Ascending aorta (tissue), 2 donors: Measurements from ENCODE around the gene MCM7. TPM values are rescaled to one million over a fixed set of nuclear protein-coding genes. Genes with fewer than 3 reads are reported as not detected.

ENCODE experiments used
- DNase-seq, 2 donors: peaks; one replicate each; pipeline ENCODE4 v3.0.0-alpha.2; 2019; ENCODE audit warnings: low spot score in 2 of 2
- H3K27ac ChIP-seq, 2 donors: fragments of 200-600 bp; sonication (generic); one replicate each; pipeline ENCODE4 v1.5.1; 2016 to 2017; ENCODE audit warnings: mild to moderate bottlenecking in 1 of 2
- H3K27me3 ChIP-seq: fragments of 200-600 bp; sonication (generic); one replicate; pipeline ENCODE4 v1.5.1; 2017
- H3K36me3 ChIP-seq, 2 donors: fragments of 200-600 bp; sonication (generic); one replicate each; pipeline ENCODE4 v1.5.1; 2016
- H3K4me1 ChIP-seq, 2 donors: fragments of 200-600 bp; sonication (generic); one replicate each; pipeline ENCODE4 v1.5.1; 2016 to 2017; ENCODE audit warnings: mild to moderate bottlenecking in 1 of 2
- H3K4me3 ChIP-seq, 2 donors: fragments of 200-600 bp; sonication (generic); one replicate each; pipeline ENCODE4 v1.5.1; 2016 to 2017; ENCODE audit warnings: mild to moderate bottlenecking in 1 of 2
- H3K9me3 ChIP-seq, 2 donors: fragments of 200-600 bp; sonication (generic); one replicate each; pipeline ENCODE4 v1.5.1; 2016
- intact Hi-C: fragments of 100-400 bp; cut with DNase I; formaldehyde crosslinking; loops from one replicate; pipeline ENCODE4 v1.15.1; 2023
- total RNA-seq: library from RNA; depleted of rRNA; stranded (reverse); fragments of >200 nt; gene quantifications from one replicate; pipeline ENCODE4 v1.1.0, GENCODE V29; 2016
- TF ChIP-seq, protein P1 (sequence below), 3 experiments: fragments of 200-600 bp in 2 of 3; fragments of 450-650 bp in 1 of 3; sonication (generic) in 2 of 3; IDR thresholded peaks; one replicate each; pipeline ENCODE4 v1.5.1; 2016 to 2019; ENCODE audit warnings: antibody characterized with exemption in 3 of 3, mild to moderate bottlenecking in 1 of 3, moderate library complexity in 1 of 3

Gene MCM7
- total RNA-seq, 1 donor from 2014 or later: 52.2 TPM

DNA sequence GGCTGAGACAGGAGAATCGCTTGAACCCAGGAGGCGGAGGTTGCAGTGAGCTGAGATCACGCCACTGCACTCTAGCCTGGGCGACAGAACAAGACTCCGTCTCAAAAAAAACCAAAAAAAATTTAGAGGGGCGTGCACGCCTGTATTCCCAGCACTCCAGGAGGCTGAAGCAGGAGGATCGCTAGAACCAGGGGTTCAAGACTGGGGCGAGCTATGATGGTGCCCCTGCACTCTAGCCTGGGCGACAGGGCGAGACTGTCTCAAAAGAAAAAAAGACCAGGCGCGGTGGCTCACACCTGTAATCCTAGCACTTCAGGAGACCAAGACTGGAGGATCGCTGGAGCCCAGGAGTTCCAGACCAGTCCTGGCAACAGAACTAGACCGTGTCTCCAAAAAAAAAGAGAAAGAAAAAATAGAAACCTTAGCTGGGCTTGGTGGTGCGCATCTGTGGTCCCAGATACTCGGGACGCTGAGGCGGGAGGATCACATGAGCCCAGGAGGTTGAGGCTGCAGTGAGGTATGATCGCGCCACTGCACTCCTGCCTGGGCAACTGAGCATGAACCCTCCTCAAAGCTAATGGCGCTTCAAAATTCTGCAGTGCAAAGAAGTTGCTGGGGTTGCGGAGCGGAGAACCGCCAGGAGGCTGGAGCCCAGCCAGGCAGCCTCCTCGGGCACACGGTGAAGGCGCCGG, 25.2 kb upstream of the MCM7 start:
- intact Hi-C loops: loop anchor here (2.0 to 10.0 kb wide), 2 partner anchors 22 to 298 kb away; partner anchors contain the start of genes LAMTOR4, MEPCE and ZCWPW1
- Histone ChIP-seq H3K27ac (peak overlapping the region; percentile 87 to 98), H3K27me3 (no peaks in the 10 kb centered on the region), H3K9me3 (no peaks in the 10 kb centered on the region), H3K36me3 (no peaks in the 10 kb centered on the region), H3K4me3 (peak overlapping the region; percentile 79 to 99), H3K4me1 (peaks cover 0 to 14% of the 10 kb centered on the region in 2 donors)
- TF ChIP-seq, protein P1, sequence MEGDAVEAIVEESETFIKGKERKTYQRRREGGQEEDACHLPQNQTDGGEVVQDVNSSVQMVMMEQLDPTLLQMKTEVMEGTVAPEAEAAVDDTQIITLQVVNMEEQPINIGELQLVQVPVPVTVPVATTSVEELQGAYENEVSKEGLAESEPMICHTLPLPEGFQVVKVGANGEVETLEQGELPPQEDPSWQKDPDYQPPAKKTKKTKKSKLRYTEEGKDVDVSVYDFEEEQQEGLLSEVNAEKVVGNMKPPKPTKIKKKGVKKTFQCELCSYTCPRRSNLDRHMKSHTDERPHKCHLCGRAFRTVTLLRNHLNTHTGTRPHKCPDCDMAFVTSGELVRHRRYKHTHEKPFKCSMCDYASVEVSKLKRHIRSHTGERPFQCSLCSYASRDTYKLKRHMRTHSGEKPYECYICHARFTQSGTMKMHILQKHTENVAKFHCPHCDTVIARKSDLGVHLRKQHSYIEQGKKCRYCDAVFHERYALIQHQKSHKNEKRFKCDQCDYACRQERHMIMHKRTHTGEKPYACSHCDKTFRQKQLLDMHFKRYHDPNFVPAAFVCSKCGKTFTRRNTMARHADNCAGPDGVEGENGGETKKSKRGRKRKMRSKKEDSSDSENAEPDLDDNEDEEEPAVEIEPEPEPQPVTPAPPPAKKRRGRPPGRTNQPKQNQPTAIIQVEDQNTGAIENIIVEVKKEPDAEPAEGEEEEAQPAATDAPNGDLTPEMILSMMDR (IDR thresholded peaks at IDR 0.05): no peak
- no peak for DNase-seq

DNA sequence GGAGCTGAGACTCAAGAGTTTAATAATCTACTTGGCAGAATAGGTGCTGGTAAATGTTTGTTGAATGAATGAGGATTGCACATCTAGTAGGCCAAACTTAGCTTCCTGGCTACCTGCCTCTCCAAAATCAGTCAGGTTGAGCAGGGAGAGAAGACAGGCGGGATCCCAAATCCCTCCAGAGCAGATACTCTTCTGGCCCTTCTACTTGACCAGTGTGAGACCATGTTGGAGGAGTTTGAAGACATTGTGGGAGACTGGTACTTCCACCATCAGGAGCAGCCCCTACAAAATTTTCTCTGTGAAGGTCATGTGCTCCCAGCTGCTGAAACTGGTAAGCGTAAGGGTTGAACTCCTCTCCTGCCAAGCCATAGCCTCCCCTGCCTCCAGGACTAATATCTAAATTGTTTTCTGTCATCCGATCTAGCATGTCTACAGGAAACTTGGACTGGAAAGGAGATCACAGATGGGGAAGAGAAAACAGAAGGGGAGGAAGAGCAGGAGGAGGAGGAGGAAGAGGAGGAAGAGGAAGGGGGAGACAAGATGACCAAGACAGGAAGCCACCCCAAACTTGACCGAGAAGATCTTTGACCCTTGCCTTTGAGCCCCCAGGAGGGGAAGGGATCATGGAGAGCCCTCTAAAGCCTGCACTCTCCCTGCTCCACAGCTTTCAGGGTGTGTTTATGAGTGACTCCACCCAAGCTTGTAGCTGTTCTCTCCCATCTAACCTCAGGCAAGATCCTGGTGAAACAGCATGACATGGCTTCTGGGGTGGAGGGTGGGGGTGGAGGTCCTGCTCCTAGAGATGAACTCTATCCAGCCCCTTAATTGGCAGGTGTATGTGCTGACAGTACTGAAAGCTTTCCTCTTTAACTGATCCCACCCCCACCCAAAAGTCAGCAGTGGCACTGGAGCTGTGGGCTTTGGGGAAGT, 23.4 kb upstream of the MCM7 start:
- no peak for DNase-seq
- Histone ChIP-seq H3K36me3 (no peaks in the 10 kb centered on the region), H3K9me3 (no peaks in the 10 kb centered on the region), H3K27me3 (no peaks in the 10 kb centered on the region), H3K4me1 (peaks cover 0 to 20% of the 10 kb centered on the region in 2 donors), H3K27ac (no peak overlapping the region), H3K4me3 (no peak overlapping the region)
- intact Hi-C loops: loop anchor here (10.0 kb wide), 1 partner anchor 300 kb away; the partner anchor contains the start of genes MEPCE and ZCWPW1
- TF ChIP-seq, protein P1 (IDR thresholded peaks at IDR 0.05): no peak

DNA sequence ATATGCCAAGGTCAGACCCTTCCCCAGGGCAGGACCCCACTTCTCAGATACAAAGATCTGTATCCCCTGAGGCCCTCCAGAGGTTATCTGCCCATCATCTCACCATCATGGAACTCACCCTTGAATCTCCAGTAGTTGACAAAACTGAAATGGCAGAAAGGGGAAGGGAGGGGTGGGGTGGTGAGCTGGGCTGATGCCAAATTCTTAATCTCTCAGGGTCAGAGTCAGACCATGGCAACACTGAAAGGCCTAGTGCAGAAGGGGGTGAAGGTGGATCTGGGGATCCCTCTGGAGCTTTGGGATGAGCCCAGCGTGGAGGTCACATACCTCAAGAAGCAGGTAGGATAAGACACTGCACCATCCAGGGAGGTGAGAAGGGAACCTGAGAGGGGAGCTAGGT, 21.4 kb upstream of the MCM7 start:
- TF ChIP-seq, protein P1 (IDR thresholded peaks at IDR 0.05): no peak
- Histone ChIP-seq H3K4me1 (peaks cover 0 to 16% of the 10 kb centered on the region in 2 donors), H3K36me3 (no peaks in the 10 kb centered on the region), H3K27ac (no peak overlapping the region), H3K4me3 (no peak overlapping the region), H3K9me3 (no peaks in the 10 kb centered on the region), H3K27me3 (no peaks in the 10 kb centered on the region)
- DNase-seq: no peak
- intact Hi-C loops: loop anchor here (10.0 kb wide), 1 partner anchor 302 kb away; the partner anchor contains the start of genes MEPCE and ZCWPW1

DNA sequence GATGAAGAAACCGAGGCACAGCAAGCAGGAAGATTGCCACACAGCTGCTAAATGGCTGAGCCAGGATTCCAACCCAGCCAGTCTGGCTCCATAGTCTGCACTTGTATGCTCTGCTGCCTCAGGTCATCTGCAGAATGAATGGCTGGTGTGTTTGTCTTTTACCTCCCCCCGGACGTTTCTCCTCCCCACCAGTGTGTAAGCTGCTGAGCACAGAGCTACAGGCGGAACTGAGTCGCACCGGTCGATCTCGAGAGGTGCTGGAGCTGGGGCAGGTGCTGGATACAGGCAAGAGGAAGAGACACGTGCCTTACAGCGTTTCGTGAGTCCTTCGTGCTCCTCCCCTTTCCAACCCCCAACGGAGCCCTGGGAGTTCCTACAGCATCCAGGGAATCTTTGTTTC, 20.9 kb upstream of the MCM7 start:
- intact Hi-C loops: loop anchor here (10.0 kb wide), 1 partner anchor 303 kb away; the partner anchor contains the start of genes MEPCE and ZCWPW1

DNA sequence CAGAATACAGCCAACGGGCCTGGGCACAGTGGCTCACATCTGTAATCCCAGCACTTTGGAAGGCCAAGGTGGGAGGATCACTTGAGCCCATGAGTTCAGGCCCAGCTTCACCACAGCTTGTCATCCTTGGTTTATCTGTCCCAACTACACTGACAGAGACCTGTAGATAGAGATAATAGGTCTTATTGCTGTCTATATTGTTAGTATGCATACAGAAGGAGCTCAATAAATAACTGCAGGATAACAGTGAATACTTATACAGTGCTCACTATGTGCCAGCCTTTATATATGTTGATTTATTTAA, 19.5 kb upstream of the MCM7 start:
- Histone ChIP-seq H3K27ac (peak overlapping the region; percentile 86 to 93), H3K27me3 (no peaks in the 10 kb centered on the region), H3K9me3 (no peaks in the 10 kb centered on the region), H3K4me3 (peak overlapping the region; percentile 70 to 84), H3K36me3 (no peaks in the 10 kb centered on the region), H3K4me1 (peaks cover 0 to 9% of the 10 kb centered on the region in 2 donors)
- DNase-seq: no peak
- intact Hi-C loops: loop anchor here (10.0 kb wide), 1 partner anchor 304 kb away; the partner anchor contains the start of genes MEPCE and ZCWPW1
- TF ChIP-seq, protein P1 (IDR thresholded peaks at IDR 0.05): no peak

More for the DNA sequence above, 20.9 kb upstream of the MCM7 start:
- Histone ChIP-seq H3K4me1 (peaks cover 0 to 16% of the 10 kb centered on the region in 2 donors), H3K9me3 (no peaks in the 10 kb centered on the region), H3K27me3 (no peaks in the 10 kb centered on the region), H3K27ac (no peak overlapping the region), H3K4me3 (no peak overlapping the region), H3K36me3 (no peaks in the 10 kb centered on the region)
- TF ChIP-seq, protein P1 (IDR thresholded peaks at IDR 0.05): no peak
- no peak for DNase-seq
